Coronary artery (tissue), 2 donors: ENCODE results near the gene RPS19BP1.

Source experiments
- DNase-seq: peaks from one replicate; pipeline ENCODE4 v3.0.0-alpha.2; 2017; ENCODE audit warnings: low spot score
- H3K27ac ChIP-seq, 2 donors: fragments of 200-600 bp; sonication (generic); one replicate each; pipeline ENCODE4 v1.5.1; 2016 to 2019
- H3K4me3 ChIP-seq: fragments of 200-600 bp; sonication (generic); 2 replicates; pipeline ENCODE4 v1.5.1; 2016; ENCODE audit warnings: mild to moderate bottlenecking, moderate library complexity
- TF ChIP-seq, protein P1 (sequence below): fragments of 200-600 bp; sonication (generic); IDR thresholded peaks from one replicate; pipeline ENCODE4 v1.5.1; 2019; ENCODE audit warnings: antibody characterized with exemption

Gene RPS19BP1

DNA sequence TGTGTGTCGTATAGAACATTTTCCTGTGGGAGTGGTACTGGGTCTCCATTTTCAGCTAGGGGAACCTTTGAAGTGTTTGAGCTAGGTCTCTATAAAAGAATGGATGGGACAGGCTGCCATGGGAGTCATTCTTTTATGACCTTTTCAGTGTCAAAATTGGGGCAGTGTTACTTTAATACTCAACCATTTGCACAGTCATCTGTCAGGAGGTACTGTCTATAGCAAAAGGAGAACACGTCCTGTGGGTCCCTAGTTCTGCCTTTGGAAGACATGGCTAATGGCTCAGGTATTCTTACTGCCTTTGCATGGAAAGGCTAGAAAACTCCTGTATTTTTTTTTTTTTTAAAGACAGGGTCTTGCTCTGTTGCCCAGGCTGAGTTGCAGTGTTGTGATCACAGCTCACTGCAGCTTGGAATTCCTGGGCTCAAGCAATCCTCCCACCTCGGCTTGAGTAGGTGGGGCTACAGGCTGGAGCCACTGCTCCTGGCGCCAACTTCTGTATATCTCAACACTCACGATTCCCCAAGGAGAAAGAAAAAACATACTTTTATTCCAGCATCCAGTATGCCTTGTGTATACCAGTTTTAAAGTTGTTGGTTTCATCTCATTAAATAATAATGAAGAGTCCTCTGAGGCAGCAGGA, 14.3 kb downstream of the RPS19BP1 start:
- Histone ChIP-seq H3K27ac (peak overlapping the region; percentile 98 to 99), H3K4me3 (no peak overlapping the region)
- no peak for DNase-seq
- TF ChIP-seq, protein P1, sequence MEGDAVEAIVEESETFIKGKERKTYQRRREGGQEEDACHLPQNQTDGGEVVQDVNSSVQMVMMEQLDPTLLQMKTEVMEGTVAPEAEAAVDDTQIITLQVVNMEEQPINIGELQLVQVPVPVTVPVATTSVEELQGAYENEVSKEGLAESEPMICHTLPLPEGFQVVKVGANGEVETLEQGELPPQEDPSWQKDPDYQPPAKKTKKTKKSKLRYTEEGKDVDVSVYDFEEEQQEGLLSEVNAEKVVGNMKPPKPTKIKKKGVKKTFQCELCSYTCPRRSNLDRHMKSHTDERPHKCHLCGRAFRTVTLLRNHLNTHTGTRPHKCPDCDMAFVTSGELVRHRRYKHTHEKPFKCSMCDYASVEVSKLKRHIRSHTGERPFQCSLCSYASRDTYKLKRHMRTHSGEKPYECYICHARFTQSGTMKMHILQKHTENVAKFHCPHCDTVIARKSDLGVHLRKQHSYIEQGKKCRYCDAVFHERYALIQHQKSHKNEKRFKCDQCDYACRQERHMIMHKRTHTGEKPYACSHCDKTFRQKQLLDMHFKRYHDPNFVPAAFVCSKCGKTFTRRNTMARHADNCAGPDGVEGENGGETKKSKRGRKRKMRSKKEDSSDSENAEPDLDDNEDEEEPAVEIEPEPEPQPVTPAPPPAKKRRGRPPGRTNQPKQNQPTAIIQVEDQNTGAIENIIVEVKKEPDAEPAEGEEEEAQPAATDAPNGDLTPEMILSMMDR = no peak

DNA sequence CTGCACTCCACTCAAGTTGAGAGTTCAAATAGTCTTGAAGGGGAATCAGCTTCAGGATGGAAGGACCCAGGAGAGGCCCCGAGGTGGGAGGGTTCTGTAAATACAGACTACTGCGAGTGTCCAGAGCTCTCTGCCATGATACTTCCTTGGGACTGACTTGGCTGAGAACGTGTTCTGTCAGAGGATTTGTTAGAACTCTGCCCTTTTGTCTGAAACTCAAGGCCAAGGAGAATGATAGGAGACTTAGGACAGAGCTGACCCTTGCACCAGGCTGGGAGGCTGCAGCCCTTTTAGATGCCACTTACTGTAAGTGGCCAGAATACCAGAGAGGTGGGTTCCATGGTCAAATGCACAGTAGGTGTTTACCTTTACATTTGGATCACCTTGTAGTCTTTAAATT, 15.1 kb downstream of the RPS19BP1 start:
- Histone ChIP-seq H3K27ac (no peak overlapping the region), H3K4me3 (no peak overlapping the region)
- DNase-seq = no peak
- TF ChIP-seq, protein P1 = no peak

DNA sequence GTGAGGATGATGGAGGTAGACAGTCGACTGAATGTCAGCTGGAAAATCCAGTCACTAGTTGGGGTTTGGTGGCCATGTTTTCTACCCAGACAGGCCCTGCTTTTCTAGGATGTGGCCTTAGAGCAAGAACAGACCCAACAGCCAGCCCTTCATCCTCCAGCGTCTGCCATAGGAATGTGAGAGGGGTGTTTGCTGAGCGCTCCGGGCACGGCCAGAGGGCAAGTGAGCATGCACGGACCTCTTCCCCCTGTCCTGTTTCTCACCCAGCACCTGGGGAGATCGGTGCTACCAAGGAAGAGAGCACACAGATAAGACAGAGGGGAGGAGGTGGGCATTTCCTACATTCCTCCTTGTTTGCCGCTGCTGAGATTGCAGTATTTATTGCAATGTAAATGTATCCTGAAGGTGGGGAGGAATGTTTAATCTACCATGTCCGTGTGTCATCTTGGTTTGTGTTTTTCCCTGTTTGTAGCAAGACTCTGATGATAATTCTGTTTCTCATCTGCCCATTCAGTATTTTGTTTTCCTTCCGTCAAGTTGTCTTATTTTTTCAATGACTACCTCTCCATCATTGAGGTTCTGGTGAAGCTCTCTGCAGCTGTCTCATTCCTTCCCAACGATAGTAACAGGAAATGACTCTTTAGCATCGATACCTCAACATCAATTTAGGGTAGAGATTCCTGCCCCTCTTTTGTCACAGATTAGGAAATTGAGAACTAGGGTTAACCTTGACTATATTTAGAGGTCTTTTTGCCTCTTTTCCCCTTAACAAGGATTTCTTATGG, 17.1 kb downstream of the RPS19BP1 start:
- Histone ChIP-seq H3K4me3 (no peak overlapping the region), H3K27ac (no peak overlapping the region)
- TF ChIP-seq, protein P1 = no peak
- DNase-seq = peak; percentile 64

DNA sequence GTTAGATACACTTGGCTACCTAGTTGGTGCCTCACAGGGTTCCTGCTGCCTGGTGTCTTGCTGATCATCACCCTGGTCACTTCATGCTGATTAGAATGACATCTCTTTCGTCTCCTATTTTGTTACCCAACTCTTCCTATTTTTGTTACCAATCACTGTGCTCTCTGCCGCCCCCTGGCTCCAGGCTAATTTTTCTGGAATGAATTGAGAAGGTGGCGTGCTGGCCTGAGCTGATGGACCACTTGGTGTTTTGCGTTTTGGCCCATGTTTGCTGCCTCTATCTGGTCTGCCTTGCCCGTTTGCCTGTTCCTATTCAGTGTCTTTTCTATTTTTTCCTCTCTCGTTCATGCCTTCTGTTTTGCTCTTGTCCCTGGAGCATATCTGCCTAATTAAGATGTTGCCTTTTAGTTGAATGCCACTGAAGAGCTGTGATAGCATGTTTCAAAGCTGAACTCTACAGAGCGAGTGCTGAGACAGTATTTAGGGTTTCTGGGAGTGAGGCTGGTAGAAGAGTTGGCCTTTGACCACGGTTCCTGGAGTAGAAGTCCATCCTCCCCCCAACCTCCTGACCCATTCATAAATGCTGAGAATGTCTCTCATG, 18.1 kb downstream of the RPS19BP1 start:
- H3K27ac ChIP-seq = no peak overlapping the region
- TF ChIP-seq, protein P1 = peak; percentile 52
- H3K4me3 ChIP-seq = no peak overlapping the region
- DNase-seq = peak; percentile 73

DNA sequence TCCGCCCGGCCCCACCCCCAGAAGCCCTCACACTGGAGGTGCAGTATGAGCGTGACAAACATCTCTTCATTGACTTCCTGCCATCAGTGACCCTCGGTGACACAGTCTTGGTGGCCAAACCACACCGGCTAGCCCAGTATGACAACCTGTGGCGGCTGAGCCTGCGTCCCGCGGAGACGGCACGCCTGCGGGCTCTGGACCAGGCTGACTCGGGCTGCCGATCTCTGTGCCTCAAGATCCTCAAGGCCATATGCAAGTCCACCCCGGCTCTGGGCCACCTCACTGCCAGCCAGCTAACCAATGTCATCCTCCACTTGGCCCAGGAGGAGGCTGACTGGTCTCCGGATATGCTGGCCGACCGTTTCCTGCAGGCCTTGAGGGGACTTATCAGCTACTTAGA, 18.8 kb downstream of the RPS19BP1 start:
- TF ChIP-seq, protein P1 = no peak
- no peak overlapping the region for H3K27ac ChIP-seq
- H3K4me3 ChIP-seq = no peak overlapping the region
- no peak for DNase-seq

DNA sequence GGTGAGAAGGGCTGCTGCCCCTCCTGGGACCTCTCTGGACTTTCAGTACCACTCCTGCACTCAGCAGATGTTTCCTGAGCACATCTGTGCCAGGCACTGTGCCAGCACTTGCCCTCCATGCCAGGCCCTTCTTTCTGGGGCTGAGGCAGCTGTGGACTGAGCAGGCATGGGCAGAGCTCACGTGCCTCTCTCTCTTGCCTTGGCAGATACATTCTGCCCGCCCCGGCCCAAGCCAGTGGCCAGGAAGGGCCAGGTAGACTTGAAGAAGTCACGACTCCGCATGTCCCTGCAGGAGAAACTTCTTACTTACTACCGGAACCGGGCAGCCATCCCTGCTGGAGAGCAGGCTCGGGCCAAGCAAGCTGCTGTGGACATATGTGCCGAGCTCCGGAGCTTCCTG, 20.5 kb downstream of the RPS19BP1 start:
- TF ChIP-seq, protein P1 = no peak
- H3K27ac ChIP-seq = no peak overlapping the region
- DNase-seq = no peak
- no peak overlapping the region for H3K4me3 ChIP-seq
